Large intestine (tissue), 3 donors: ENCODE results near the gene CFAP46. TPM values are rescaled to one million over a fixed set of nuclear protein-coding genes. Genes with fewer than 3 reads are reported as not detected.
"Not testable (repeated sequence)": the region's sequence is repeated elsewhere in the genome, so short reads cannot be mapped to it uniquely, and the experiment has no call there.

ENCODE experiments used
- DNase-seq, 2 donors: peaks; one replicate each; pipeline versions ENCODE4 v3.0.0 to v3.0.0-alpha.2; 2013
- H3K27ac ChIP-seq: one replicate; pipeline ENCODE4 v1.5.1; 2013; ENCODE audit warnings: low read length
- H3K27me3 ChIP-seq: 2 replicates; pipeline ENCODE4 v1.6.1; 2013; ENCODE audit warnings: low read length; ENCODE audit not compliant: control insufficient read depth, insufficient read depth
- H3K36me3 ChIP-seq: 2 replicates; pipeline ENCODE4 v1.6.1; 2013; ENCODE audit warnings: low read length; ENCODE audit not compliant: control insufficient read depth, insufficient read depth
- H3K4me1 ChIP-seq: one replicate; pipeline ENCODE4 v1.6.1; 2013; ENCODE audit warnings: low read length; ENCODE audit not compliant: control insufficient read depth, insufficient read depth
- H3K4me3 ChIP-seq: one replicate; pipeline ENCODE4 v1.5.1; 2013; ENCODE audit warnings: low read length
- H3K9me3 ChIP-seq: one replicate; pipeline ENCODE4 v1.6.1; 2013; ENCODE audit warnings: mild to moderate bottlenecking, low read depth, low read length, moderate library complexity; ENCODE audit not compliant: control insufficient read depth
- WGBS: methylation state at CpG from one replicate; pipeline ENCODE4 v1.1.5; 2013; ENCODE audit warnings: low lambda C conversion rate; ENCODE audit not compliant: insufficient coverage; 5-methylcytosine and 5-hydroxymethylcytosine counted together
- polyA plus RNA-seq: library from polyadenylated mRNA; unstranded; fragments of 120-200 nt; gene quantifications from one replicate; pipeline ENCODE4 v1.2.1, GENCODE V29; 2013

The CFAP46 gene
- polyA plus RNA-seq, 1 donor, result 0.75 TPM

DNA sequence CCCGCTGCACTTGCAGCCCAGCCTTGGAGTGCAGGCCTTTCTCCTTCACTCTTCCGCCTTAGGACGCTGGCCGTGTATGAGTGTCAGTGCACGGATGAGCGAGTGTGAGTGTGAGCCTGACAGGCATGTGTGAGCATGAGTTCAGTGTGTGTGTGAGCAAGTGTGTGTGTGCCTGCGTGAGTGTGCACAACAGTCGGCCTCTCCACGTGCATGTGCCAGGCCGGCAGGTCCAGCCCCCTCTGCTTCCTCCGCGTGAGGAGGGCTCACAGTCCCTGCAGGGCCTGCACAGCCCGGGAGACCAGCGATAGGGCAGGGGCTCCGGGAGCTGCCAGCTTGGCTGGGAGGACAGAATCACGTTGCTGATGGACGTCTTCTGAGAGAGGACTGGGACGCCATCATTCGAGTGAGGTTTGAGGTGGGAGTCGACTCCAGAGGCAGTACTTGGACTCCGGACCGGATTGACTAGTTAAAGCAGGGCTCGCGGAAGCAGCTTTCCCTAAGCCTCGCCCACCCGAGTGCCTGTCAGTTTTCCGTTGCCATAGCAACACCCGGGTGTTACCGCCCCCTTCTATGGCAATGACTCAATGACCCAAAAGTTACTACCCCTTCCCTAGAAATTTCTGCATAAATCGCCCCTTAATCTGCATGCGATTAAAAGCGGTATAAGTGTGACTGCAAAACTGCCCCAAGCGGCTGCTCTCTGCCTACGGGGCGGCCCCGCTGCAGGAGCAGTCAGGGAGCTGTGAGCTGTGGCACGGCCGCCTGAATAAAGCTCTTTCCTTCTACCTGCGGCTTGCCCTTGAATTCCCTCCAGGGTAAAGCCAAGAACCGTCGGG lies 19.6 kb upstream of the CFAP46 start:
- Histone ChIP-seq H3K27me3 (peaks cover 15% of the 10 kb centered on the region), H3K27ac (no peak overlapping the region), H3K4me3 (peak overlapping the region; percentile 46), H3K4me1 (peaks cover 3% of the 10 kb centered on the region), H3K9me3 (no peaks in the 10 kb centered on the region), H3K36me3 (no peaks in the 10 kb centered on the region)
- peak; percentile 67 to 81 for DNase-seq
- WGBS, result no CpG with 5 or more reads among the region's 41 CpGs

DNA sequence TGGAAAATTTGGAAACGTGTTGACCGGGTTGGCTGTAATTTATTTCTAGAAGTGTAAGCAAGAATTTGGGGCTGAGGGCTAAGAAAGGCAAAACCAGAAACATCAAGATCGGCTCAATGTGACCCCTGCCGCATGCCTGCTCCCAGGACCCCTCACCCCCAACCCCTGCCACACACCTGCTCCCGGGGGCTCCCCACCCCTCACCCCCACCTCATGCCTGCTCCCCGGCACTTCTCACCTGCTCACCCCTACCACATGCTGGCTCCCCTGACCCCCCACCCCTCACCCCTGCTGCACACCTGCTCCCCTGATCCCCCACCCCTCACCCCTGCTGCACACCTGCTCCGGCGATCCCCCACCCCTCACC lies 19.0 kb upstream of the CFAP46 start:
- no peak for DNase-seq
- Histone ChIP-seq H3K27me3 (peaks cover 15% of the 10 kb centered on the region), H3K27ac (no peak overlapping the region), H3K4me3 (no peak overlapping the region), H3K36me3 (no peaks in the 10 kb centered on the region), H3K9me3 (no peaks in the 10 kb centered on the region), H3K4me1 (peaks cover 3% of the 10 kb centered on the region)
- no CpG with 5 or more reads among the region's 8 CpGs for WGBS

DNA sequence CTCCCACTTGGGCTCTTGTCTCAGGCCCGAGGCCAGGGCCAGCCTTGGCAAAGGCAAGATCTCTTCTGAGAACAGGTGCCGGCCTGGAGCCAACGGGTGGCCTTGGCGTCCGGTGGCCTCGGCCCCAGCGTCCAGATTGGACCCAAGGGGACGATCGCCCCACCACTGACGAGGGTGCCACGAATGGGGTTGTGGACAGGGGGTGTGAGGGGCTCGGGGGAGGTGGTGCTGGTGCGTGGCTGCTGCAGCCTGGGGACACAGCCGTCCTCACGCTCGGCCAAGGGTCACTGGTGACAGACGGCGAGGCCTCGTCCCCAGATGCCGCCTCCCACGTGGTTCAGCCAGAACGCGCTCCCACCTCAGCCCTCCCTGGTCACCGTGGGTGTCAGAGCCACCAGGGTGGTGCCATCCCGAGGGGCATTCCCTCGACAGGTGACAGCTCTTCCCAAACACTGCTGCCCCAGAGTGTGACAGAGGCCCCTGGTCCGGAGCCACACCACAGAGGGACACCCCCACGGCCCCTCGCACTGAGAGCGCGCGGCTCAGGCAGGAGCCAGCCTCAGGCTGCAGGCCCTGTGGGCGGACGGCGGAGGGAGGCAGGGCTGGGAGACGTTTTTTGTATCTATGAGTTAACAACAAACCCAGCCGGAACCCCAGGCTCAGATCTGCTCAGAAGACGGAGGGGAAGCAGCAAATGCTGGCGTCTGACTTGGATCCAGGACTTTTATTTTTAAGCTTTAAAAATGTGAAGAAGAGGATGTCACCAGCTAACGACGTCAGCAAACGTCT lies 18.5 kb upstream of the CFAP46 start:
- no peak for DNase-seq
- 87% methylated on average over 3 of the region's 42 CpGs for WGBS
- peaks cover 3% of the 10 kb centered on the region for H3K4me1 ChIP-seq
- H3K27ac ChIP-seq, result no peak overlapping the region
- H3K27me3 ChIP-seq, result peaks cover 15% of the 10 kb centered on the region
- no peaks in the 10 kb centered on the region for H3K9me3 ChIP-seq
- no peak overlapping the region for H3K4me3 ChIP-seq
- H3K36me3 ChIP-seq, result no peaks in the 10 kb centered on the region

DNA sequence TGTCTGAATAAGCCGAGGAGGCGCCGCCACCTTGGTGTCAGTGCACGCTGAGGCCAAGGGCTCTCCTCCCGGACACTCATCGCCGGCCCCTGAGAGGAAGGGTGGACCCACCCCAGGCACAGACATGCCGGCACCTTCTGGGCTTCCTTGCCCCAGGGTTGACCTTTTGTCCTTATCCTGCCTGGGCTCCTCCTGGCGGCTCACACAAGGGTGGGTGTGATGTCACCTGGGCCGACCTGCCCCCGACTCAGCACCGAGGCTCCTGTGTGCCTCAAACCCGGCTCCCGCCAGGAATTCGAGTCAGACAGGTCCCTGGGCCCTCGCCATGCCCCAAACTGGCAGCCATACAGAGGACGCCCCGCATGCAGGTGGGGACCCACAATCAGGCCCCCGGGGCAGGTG lies 17.7 kb upstream of the CFAP46 start:
- Histone ChIP-seq H3K9me3 (no peaks in the 10 kb centered on the region), H3K27ac (no peak overlapping the region), H3K36me3 (no peaks in the 10 kb centered on the region), H3K4me1 (peaks cover 3% of the 10 kb centered on the region), H3K4me3 (no peak overlapping the region), H3K27me3 (peaks cover 15% of the 10 kb centered on the region)
- WGBS, result no CpG with 5 or more reads among the region's 19 CpGs
- DNase-seq, result no peak

DNA sequence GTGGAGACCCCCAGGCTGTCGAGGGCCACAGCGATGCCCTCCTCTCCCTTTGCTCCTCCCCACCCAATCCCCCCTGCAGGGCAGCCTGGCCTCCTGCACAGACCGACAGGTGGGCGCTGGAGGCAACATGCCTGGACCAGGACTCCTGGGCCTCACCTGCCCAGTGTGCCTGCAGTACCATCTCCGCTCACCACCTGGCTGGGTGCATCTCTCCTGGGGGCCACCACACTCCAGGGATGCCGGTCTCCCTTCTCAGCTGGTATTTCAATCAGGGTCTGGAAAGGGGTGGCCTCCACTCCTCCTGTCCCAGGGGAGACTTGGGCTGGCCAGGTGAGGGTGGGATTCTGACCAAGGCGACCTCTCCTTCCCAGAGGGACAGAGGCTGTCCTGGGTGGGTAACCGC lies 17.2 kb upstream of the CFAP46 start:
- Histone ChIP-seq H3K27ac (no peak overlapping the region), H3K9me3 (no peaks in the 10 kb centered on the region), H3K4me3 (no peak overlapping the region), H3K4me1 (peaks cover 3% of the 10 kb centered on the region), H3K36me3 (no peaks in the 10 kb centered on the region), H3K27me3 (peaks cover 15% of the 10 kb centered on the region)
- no CpG with 5 or more reads among the region's 8 CpGs for WGBS
- no peak for DNase-seq

DNA sequence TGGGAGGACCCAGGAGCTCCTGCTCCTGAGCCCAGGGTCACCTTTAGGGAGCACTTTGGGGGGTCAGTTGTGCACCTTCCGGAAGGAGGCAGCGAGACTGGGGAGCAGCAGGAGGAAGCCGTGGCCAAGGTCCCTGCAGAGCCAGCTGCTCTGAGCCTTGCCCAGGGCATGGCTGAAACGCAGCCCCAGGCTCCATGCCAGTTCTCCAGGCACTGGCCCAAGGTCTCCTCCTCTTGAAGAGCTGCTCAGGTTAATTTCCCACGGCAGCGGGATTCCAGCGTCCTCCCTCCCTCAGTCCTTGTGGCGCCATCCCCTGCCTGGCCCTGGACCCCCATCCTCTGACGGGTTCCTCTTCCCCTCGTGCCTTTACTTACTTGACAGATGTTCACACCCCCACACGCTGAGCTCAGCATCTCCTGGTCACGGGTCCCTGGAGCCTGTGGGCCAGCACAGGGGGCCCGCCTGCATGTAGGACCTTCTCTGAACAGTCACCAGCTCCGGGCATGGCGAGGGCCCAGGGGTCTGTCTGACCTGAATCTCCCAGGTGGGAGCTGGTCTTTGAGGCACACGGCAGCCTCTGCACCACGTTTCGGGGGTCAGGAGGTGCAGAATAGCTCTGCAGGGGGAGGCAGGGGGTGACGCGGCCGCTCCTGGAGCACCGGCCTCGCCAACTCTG lies 16.7 kb upstream of the CFAP46 start:
- H3K27me3 ChIP-seq, result peaks cover 13% of the 10 kb centered on the region
- H3K4me1 ChIP-seq, result peaks cover 3% of the 10 kb centered on the region
- no peak overlapping the region for H3K27ac ChIP-seq
- WGBS, result no CpG with 5 or more reads among the region's 23 CpGs
- no peaks in the 10 kb centered on the region for H3K9me3 ChIP-seq
- H3K4me3 ChIP-seq, result no peak overlapping the region
- H3K36me3 ChIP-seq, result no peaks in the 10 kb centered on the region
- no peak for DNase-seq

DNA sequence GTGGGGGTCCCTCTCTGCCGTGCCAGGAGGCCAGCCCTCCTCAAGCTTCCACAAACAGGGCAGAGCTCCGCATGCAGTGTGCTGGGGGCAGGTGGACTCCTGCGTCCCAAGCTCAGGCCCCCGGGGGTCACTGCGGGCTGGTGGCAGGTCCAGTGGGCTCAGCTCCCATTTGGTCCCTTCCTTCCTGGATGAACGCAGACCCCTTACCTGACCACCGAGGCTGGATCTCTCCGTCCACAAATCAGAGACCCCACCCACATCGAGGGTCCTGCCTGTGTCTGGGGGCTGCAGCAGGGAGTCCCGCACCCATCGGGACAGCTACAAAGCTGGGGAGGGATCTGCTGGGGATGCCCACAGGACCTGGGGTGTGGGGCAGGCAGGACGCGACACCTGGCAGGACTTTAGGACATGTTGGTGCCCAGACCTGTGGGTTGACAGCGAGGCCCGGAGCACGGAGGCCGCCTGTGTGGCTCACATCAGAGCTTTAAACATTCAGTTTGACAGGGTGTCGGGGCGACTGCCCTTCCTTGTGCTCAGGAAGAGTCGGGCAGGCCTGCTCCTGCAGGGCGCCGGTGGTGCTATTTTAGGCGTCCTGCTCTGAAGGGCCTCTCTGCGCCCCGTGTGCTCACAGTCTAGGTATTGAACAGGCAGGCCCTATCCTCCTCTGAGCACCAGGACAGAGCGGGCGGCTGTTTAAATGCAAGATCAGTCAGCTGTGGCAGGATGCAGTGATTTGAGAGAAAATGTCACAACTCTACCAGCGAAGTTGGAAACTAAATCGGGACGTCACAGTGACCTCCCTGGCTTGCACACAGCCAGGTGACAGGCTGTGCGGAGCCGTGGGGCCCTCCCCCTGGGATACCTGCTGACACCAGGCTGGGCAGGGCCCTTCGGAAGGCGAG lies 15.9 kb upstream of the CFAP46 start:
- Histone ChIP-seq H3K4me1 (peaks cover 3% of the 10 kb centered on the region), H3K4me3 (no peak overlapping the region), H3K27me3 (peaks cover 13% of the 10 kb centered on the region), H3K9me3 (no peaks in the 10 kb centered on the region), H3K27ac (no peak overlapping the region), H3K36me3 (no peaks in the 10 kb centered on the region)
- WGBS, result no CpG with 5 or more reads among the region's 34 CpGs
- no peak for DNase-seq

DNA sequence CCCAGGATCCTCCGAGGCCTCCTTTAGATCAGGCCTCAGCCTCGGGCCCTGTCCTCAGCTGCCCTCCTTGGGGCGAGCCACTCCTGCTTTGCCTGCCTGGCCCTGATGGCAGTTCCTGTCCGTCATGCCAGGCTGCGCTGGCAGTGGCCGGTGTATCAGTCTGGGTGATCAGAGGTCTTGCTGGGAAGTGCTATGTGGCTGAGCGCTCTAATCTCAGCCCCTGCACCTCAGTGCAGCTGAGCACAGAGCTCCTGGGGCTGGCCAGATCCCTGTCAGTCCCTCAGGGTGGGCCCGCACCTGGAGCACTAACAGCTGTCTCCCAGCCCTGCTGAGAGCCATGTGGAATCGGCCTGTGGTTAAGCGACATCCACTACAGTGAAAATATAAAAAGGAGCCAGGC lies 14.8 kb upstream of the CFAP46 start:
- DNase-seq, result no peak
- Histone ChIP-seq H3K27me3 (peaks cover 20% of the 10 kb centered on the region), H3K4me3 (no peak overlapping the region), H3K27ac (no peak overlapping the region), H3K9me3 (no peaks in the 10 kb centered on the region), H3K36me3 (no peaks in the 10 kb centered on the region), H3K4me1 (peaks cover 3% of the 10 kb centered on the region)
- WGBS, result no CpG with 5 or more reads among the region's 10 CpGs

DNA sequence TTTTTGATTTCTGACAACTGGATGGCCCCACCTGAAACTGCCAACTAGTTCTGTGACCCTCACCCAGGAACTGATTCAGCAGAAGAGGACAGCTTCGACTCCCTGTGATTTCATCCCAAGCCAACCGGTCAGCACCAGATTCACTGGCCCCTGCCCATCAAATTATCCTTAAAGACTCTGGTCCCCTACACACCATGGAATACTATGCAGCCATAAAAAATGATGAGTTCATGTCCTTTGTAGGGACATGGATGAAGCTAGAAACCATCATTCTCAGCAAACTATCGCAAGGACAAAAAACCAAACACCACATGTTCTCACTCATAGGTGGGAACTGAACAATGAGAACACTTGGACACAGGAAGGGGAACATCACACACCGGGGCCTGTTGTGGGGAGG lies 13.9 kb upstream of the CFAP46 start:
- H3K4me3 ChIP-seq, H3K9me3 ChIP-seq, H3K27ac ChIP-seq, H3K36me3 ChIP-seq, DNase-seq, H3K4me1 ChIP-seq: not testable (repeated sequence)
- no CpG with 5 or more reads among the region's 4 CpGs for WGBS
- H3K27me3 ChIP-seq, result peaks cover 29% of the 10 kb centered on the region

DNA sequence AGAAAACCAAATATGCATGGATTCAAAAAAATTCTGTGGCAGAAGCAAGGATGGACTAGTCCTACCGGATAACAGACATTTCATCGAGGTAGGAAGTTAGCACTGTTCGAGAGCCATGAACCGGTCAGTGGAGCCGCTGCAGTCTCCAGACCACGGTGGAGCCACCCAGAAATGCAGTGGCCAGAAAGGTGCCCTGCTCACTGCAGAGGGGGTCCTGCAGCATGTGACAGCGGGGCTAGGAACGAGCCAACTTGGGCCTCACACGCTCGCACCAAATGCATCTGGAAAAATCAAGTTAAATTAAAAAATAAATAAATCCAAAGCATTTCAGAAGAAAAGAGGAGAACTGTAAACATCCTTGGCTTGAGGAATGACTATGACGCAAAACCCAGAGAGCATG lies 13.1 kb upstream of the CFAP46 start:
- Histone ChIP-seq H3K4me3 (no peak overlapping the region), H3K27ac (no peak overlapping the region), H3K27me3 (peaks cover 35% of the 10 kb centered on the region), H3K9me3 (no peaks in the 10 kb centered on the region), H3K36me3 (no peaks in the 10 kb centered on the region), H3K4me1 (no peaks in the 10 kb centered on the region)
- 100% methylated on average over 1 of the region's 11 CpGs for WGBS
- DNase-seq, result no peak
